WTC11 (cell line): ENCODE data around the gene APH1A. TPM values are rescaled to one million over a fixed set of nuclear protein-coding genes. Genes with fewer than 3 reads are reported as not detected.

Experiments
- AR ChIP-seq: fragments of 250-450 bp; sonication (Bioruptor Pico); IDR thresholded peaks from 2 replicates; pipeline ENCODE4 v1.9.0; 2021; ENCODE audit warnings: mild to moderate bottlenecking
- ATF6 ChIP-seq: sonication (generic); formaldehyde crosslinking; IDR thresholded peaks from 2 replicates; pipeline ENCODE4 v1.8.1; 2023; ENCODE audit warnings: mild to moderate bottlenecking, missing genetic modification reagents
- CBFB ChIP-seq: sonication (generic); formaldehyde crosslinking; IDR thresholded peaks from 2 replicates; pipeline ENCODE4 v1.8.1; 2022; ENCODE audit warnings: mild to moderate bottlenecking, low read depth, missing genetic modification reagents
- CDX4 ChIP-seq: fragments of 250-450 bp; sonication (Bioruptor Pico); IDR thresholded peaks from 2 replicates; pipeline ENCODE4 v1.9.0; 2021; ENCODE audit warnings: moderate library complexity, mild to moderate bottlenecking, inconsistent platforms, borderline replicate concordance
- CREM ChIP-seq: sonication (generic); formaldehyde crosslinking; IDR thresholded peaks from 2 replicates; pipeline ENCODE4 v1.8.1; 2022; ENCODE audit warnings: mild to moderate bottlenecking, missing genetic modification reagents, moderate library complexity
- E2F1 ChIP-seq: sonication (generic); formaldehyde crosslinking; IDR thresholded peaks from 2 replicates; pipeline ENCODE4 v1.8.0; 2022; ENCODE audit warnings: mild to moderate bottlenecking, missing genetic modification reagents
- ERG ChIP-seq: fragments of 250-450 bp; sonication (Bioruptor Pico); IDR thresholded peaks from 2 replicates; pipeline ENCODE4 v1.8.0; 2021; ENCODE audit warnings: mild to moderate bottlenecking
- GABPB1 ChIP-seq: sonication (generic); formaldehyde crosslinking; IDR thresholded peaks from 2 replicates; pipeline ENCODE4 v1.8.1; 2023; ENCODE audit warnings: mild to moderate bottlenecking, missing genetic modification reagents
- GRHL2 ChIP-seq: fragments of 250-450 bp; sonication (Bioruptor Pico); IDR thresholded peaks from 2 replicates; pipeline ENCODE4 v1.8.0; 2022; ENCODE audit warnings: mild to moderate bottlenecking, moderate library complexity; ENCODE audit not compliant: insufficient replicate concordance, severe bottlenecking
- GTF2I ChIP-seq: fragments of 250-450 bp; sonication (Bioruptor Pico); conservative IDR thresholded peaks from 2 replicates; pipeline ENCODE4 v1.4.0; 2021; ENCODE audit warnings: mild to moderate bottlenecking
- IRF1 ChIP-seq: sonication (generic); formaldehyde crosslinking; IDR thresholded peaks from 2 replicates; pipeline ENCODE4 v1.8.0; 2023; ENCODE audit warnings: missing genetic modification reagents
- MYBL2 ChIP-seq: sonication (generic); formaldehyde crosslinking; IDR thresholded peaks from 2 replicates; pipeline ENCODE4 v1.8.1; 2023; ENCODE audit warnings: mild to moderate bottlenecking, moderate library complexity, missing genetic modification reagents
- NFE2L1 ChIP-seq: sonication (generic); formaldehyde crosslinking; IDR thresholded peaks from 2 replicates; pipeline ENCODE4 v1.8.1; 2023; ENCODE audit warnings: missing genetic modification reagents
- NFYB ChIP-seq: sonication (generic); formaldehyde crosslinking; conservative IDR thresholded peaks from 2 replicates; pipeline ENCODE4 v1.8.0; 2022; ENCODE audit warnings: low read depth, missing genetic modification reagents
- SMAD3 ChIP-seq: sonication (generic); formaldehyde crosslinking; IDR thresholded peaks from 2 replicates; pipeline ENCODE4 v1.8.0; 2022; ENCODE audit warnings: missing genetic modification reagents, mild to moderate bottlenecking, borderline replicate concordance
- TEAD1 ChIP-seq: sonication (generic); formaldehyde crosslinking; IDR thresholded peaks from 2 replicates; pipeline ENCODE4 v1.8.0; 2022; ENCODE audit warnings: mild to moderate bottlenecking, missing genetic modification reagents
- USF2 ChIP-seq: sonication (generic); formaldehyde crosslinking; IDR thresholded peaks from 2 replicates; pipeline ENCODE4 v1.8.1; 2023; ENCODE audit warnings: mild to moderate bottlenecking, missing genetic modification reagents, moderate library complexity
- ZBTB21 ChIP-seq: sonication (generic); formaldehyde crosslinking; IDR thresholded peaks from 2 replicates; pipeline ENCODE4 v1.8.1; 2023; ENCODE audit warnings: mild to moderate bottlenecking, missing genetic modification reagents, borderline replicate concordance
- ZMAT4 ChIP-seq: fragments of 250-450 bp; sonication (Bioruptor Pico); IDR thresholded peaks from 2 replicates; pipeline ENCODE4 v1.9.0; 2021; ENCODE audit warnings: mild to moderate bottlenecking
- ZNF219 ChIP-seq: sonication (generic); formaldehyde crosslinking; IDR thresholded peaks from 2 replicates; pipeline ENCODE4 v1.8.0; 2023; ENCODE audit warnings: missing genetic modification reagents, mild to moderate bottlenecking, borderline replicate concordance
- ZNF281 ChIP-seq: sonication (generic); formaldehyde crosslinking; IDR thresholded peaks from 2 replicates; pipeline ENCODE4 v1.8.0; 2023; ENCODE audit warnings: mild to moderate bottlenecking, missing genetic modification reagents
- ZNF396 ChIP-seq: fragments of 250-450 bp; sonication (Bioruptor Pico); IDR thresholded peaks from 2 replicates; pipeline ENCODE4 v1.8.0; 2021; ENCODE audit warnings: mild to moderate bottlenecking, moderate library complexity, borderline replicate concordance
- ZNF512 ChIP-seq: sonication (generic); formaldehyde crosslinking; IDR thresholded peaks from 2 replicates; pipeline ENCODE4 v1.8.1; 2022; ENCODE audit warnings: missing genetic modification reagents, borderline replicate concordance
- total RNA-seq: library from RNA; stranded (reverse); gene quantifications from 3 replicates; pipeline ENCODE4 v1.2.3, GENCODE V29; 2021

APH1A gene
- total RNA-seq, 1 experiment from 2014 or later = 120 TPM

- TF ChIP-seq ZNF512 = no peak
- no peak for TF ChIP-seq CBFB (CRISPR knock-in tag)
- no peak for TF ChIP-seq E2F1 (CRISPR knock-in tag)
- TF ChIP-seq CREM (CRISPR knock-in tag) = peak; percentile 80; the same call in 1 of the 2 replicates
- TF ChIP-seq ZMAT4 (CRISPR knock-in tag) = no peak
- no peak for TF ChIP-seq AR
- no peak for TF ChIP-seq ZNF396 (CRISPR knock-in tag)
- peak; percentile 94 for TF ChIP-seq NFE2L1 (CRISPR knock-in tag)
- TF ChIP-seq USF2 (CRISPR knock-in tag) = peak; percentile 26; the same call in 1 of the 2 replicates
- peak; percentile 51; the same call in 1 of the 2 replicates for TF ChIP-seq ZNF281 (CRISPR knock-in tag)
- TF ChIP-seq ERG (CRISPR knock-in tag) = no peak
- TF ChIP-seq ZNF219 = no peak
- peak; percentile 93 for TF ChIP-seq TEAD1 (CRISPR knock-in tag)
- TF ChIP-seq MYBL2 (CRISPR knock-in tag) = peak; percentile 95
- TF ChIP-seq ATF6 (CRISPR knock-in tag) = no peak
- TF ChIP-seq NFYB (CRISPR knock-in tag) = peak; percentile 97
- TF ChIP-seq GABPB1 (CRISPR knock-in tag) = peak; percentile 80
- TF ChIP-seq ZBTB21 (CRISPR knock-in tag) = peak; percentile 51; the same call in 1 of the 2 replicates
- TF ChIP-seq SMAD3 = peak; percentile 93
- TF ChIP-seq GRHL2 (CRISPR knock-in tag) = no peak
- TF ChIP-seq CDX4 = no peak
- peak; percentile 83 for TF ChIP-seq IRF1
- TF ChIP-seq GTF2I (CRISPR knock-in tag) = no peak
Measured at GRCh38 chr1:150235852-150236613, 32.8 kb downstream of the APH1A start, which contains the start of gene ANP32E (continued).
